Inflammatory macrophage (primary cell): ENCODE data around the gene UTF1.

Source experiments
- DNase-seq, 2 donors: peaks; one replicate each; pipeline ENCODE4 v3.0.0-alpha.2; 2020 to 2022

Gene UTF1

DNA sequence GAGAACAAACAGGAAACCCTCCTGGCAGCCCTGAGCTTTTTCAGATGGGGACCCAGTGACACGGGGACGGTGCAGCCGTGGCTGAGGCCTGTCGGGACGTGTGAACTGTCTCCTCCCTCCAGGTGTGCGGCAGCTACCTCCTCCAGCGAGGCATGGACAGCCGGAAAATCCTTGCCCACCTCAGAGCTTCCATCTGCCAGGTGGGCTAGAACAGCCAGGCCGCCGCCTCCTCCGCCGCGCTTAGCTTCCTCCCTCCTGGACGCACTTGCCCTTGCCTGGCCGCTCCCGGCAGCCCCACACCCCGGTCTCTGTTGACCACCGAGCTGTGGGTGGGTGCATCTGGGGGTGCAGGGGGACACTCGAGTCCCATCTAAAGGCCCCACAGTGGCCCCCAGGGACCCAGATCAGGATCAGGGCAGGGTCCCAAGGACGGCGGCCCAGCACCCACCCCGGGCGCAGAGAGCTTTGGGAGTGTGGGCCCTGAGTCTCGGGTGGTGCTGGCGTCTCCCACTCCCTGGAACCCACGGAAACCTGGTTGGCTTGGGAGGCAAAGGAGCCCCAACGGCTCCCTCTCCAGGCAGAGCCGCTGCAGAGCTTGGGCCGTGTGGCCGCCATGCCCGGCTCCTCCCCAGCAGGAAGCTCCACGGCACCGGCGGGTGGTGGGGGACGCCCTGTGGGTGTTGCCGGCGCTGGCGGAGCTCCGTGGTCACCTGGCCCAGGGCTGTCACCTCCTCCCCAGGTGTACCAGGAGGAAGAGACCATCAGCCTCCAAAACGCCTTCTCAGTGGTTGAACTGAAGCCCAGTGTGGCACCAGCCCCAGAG lies 32.9 kb upstream of the UTF1 start:
- DNase-seq, result no peak

DNA sequence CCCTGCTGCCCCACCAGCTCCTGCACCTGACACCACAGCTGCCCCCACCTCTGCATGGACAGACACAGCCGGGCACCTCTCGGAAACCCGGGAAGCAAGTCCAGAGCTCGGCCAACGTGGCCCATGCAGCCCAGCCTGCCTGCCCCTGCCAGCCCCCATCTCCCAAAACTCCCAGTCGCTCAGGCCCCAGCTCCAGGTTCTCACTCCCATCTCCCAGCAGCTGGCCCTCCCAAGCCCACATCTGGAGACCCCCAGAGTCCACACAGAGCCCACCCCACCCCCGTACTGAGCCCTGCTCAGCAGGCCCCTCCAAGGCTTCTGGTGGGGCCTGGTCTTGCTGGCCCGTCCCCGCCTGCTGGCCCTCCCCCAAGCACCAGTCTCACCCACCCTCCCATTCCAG lies 32.2 kb upstream of the UTF1 start:
- DNase-seq, result no peak

DNA sequence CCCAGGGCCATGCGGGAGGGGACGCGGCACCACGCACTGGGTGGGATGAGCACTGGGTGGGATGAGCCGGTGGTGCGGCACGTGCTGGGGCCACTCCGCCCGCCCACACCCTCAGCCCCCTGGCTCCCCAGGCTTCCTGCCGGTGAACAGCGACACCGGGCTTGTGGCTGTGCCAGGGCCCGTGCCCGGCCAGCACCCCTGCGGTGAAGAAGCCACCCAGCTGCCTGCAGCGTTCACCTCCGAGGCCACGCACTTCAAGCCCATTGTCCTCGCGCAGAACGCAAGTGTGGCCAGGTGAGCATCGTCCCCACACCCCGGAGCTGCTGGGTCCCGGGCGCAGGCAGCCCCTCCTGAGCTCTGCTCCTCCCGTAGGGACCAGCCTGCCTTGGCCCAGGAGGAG lies 31.8 kb upstream of the UTF1 start:
- DNase-seq, result no peak

DNA sequence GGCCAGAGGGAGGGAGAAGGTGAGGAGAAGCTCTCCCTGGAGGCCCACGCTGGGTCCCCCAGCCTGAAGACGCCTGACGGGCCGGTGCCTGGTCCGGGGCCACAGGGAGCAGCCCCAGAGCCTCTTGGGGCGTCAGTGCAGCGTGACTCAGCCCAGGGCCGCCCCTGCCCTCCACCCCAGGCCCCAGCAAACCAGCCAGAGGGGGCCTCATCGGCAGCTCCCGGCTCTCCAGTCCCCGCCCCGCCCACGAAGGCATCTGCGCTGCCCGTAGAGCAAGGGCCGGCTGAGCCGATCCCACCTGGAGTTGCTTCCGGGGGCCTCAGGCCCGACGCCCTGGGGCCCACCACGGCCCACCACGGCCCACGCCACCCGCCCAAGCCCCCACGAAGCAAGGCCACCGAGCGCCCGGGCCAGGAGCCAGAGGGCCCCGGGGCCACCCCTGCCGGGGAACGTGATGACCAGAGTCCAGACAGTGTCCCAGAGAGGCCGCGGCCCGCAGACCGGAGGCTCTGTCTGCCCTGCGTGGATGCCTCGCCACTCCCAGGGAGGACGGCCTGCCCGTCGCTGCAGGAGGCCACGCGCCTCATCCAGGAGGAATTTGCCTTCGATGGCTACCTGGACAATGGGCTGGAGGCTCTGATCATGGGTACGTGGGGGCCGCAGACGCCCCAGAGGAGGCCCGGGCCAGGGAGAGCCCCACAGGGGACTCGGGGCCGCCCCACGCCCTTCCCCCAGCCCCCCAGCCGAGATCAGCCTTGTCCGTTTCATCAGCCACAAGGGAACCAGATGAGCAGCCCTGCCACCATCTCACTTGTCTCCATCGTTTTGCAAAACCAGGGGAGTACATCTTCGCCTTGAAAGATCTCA lies 31.2 kb upstream of the UTF1 start:
- no peak for DNase-seq

DNA sequence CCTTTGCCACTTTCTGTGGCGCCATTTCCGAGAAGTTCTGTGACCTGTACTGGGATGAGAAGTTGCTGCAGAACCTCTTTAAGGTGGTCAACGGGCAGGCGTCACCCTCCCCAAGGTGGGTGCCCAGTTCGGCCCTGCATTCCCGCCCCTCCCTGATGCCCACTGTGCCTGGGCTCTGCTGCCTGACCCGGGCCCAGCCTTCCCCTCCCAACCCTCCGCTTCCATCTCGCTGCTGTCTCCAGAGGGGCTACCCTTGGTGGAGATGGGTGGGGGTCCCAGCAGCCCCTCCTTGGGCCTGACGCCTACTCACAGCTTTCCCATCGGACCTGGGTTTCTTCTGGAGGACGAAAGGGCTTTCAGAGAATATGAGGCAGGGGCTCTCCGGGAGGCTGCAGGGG lies 30.5 kb upstream of the UTF1 start:
- no peak for DNase-seq

DNA sequence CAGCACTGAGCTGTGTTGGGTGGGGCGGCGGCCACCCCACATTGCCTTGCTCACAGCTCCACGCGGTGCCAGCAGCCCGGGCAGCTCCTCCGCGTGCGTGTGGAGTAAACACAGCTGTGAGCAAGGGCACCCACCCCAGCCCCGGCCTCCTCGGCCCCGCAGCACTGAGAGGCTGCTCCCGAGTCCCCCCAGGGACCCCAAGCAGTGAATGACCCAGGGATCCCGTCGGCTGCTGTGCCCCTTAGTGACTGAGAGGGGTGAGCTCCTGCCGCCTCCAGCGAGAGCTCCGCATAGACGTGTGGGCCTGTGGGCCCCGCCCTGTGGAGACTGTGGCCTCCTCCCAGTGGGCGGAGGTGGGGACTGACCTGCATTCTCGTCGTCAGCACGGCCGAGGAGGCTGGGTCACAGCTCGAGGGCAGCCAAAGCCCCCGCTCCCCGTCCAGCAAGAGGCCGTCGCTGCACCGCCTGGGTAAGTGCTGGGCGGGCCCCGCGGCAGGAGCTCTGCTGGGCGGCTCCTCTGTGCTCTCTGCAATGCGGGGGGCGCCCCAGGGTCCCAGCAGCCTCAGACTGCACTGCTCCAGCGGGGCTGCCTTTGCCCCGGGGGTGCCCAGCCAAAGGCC lies 29.9 kb upstream of the UTF1 start:
- DNase-seq, result no peak

DNA sequence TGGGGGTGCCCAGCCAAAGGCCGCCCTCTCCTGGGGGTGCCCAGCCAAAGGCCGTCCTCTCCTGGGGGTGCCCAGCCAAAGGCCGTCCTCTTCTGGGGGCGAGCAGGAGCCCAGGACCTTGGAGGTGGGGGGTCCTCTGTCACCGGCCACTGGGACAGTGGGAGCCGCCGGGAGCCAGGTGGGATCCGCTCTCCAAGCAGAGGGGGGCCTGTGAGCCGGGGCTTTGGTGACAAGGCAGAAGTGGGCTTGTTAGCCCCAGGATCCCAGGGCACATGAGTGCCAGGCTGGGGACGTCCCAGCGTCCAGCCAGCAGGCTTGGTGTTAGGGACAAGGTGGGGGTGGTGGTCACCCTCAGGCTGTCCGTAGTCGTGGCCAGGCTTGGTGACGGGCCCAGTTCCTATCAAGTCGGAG lies 29.4 kb upstream of the UTF1 start:
- no peak for DNase-seq

DNA sequence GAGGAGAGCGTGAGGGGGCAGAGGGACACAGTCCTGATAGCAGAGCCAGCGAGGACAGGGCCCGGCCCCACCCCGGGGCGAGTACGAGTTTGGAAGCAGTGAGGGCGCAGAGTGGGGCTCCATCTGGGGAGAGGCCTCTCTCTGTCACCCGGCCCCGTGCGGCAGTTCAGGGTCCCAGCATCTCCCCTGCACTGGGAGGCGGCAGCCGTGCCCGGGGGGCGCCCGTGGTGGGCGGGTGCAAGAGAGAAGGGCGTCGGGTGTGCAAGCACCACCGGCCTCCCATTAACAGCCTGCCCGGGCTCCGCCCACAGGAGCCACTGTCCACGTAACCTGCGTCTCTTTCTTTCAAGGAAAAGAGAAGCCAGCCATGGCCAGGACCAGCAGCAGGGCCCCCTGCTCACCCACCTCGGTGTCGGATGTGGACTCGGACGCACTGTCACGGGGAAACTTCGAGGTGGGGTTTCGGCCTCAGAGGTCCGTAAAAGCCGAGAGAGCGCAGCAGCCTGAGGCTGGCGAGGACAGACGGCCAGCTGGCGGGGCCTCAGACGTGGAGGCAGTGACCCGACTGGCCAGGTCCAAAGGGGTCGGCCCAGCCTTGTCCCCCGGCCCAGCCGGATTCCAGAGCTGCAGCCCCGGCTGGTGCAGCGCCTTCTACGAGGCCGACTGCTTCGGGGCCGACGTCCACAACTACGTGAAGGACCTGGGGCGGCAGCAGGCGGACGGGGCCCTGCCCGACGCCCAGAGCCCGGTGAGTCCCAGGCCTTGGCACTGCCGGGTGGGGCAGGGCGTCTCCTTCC lies 28.7 kb upstream of the UTF1 start:
- DNase-seq, result no peak

DNA sequence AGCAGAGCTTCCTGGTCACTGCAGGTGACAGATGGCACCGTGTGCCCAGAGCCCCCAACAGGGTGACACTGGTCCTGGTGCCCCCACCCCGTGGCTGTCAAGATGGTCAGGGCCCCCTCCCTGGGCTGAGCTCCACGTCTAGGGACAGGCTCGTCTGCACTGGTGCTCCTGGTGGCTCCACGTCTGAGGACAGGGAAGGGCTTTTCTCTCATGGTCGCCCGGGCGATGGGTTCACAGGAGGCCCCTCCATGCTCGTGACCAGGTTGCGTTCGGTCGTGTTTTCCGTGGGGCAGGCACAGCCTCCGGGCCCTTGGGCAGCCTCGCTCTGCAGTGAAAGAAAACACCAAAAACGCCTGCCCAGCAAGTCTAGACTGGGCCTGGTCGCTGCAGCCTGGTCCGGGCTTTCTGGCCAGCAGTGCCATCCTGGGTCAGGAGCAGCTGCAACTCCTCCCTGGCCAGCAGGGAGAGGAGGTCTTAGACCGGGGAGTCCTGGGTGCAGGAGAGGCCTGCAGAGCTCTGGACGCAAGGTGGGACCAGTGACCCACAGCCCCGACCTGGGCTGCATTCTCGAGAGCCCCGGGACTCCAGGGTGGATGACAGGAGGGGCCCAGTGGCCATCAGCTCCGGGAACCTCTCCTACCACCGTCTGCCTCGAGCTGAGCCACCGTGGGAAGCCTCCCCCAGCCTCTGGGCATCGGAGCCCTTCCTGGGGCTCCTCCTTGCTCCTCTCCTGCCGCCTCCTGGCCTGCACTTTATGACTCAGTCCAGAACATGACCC lies 27.9 kb upstream of the UTF1 start:
- DNase-seq, result no peak

DNA sequence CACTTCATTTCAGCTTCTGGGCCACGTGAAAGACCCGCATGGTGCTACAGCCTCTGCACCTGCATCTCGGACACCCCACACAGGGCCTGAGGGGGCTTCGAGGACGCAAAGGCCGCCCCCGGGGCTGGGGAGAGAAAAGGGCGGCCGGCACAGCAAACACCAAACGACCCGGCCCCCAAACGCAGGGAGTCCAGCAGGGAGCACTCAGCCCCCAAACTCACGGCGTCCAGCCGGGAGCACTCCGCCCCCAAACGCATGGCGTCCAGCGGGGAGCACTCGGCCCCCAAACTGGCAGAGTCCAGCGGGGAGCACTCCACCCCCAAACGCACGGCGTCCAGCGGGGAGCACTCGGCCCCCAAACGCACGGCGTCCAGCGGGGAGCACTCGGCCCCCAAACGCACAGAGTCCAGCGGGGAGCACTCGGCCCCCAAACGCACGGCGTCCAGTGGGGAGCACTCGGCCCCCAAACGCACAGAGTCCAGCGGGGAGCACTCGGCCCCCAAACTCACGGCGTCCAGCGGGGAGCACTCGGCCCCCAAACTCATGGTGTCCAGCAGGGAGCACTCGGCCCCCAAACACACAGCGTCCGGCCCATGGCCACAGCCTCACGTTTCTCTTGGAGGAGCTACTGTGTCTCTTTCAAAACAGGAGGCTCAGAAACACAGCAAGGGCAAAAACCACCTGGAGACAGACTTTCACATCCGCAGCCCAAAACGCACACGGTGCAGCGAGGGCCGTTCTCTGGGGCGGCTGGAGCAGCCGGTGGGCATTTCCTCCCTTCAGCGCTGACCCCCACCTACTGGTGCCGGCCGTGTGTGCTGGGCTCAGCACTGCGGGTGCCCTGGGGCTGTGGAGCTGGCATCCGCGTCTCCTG lies 27.0 kb upstream of the UTF1 start:
- DNase-seq, result no peak

DNA sequence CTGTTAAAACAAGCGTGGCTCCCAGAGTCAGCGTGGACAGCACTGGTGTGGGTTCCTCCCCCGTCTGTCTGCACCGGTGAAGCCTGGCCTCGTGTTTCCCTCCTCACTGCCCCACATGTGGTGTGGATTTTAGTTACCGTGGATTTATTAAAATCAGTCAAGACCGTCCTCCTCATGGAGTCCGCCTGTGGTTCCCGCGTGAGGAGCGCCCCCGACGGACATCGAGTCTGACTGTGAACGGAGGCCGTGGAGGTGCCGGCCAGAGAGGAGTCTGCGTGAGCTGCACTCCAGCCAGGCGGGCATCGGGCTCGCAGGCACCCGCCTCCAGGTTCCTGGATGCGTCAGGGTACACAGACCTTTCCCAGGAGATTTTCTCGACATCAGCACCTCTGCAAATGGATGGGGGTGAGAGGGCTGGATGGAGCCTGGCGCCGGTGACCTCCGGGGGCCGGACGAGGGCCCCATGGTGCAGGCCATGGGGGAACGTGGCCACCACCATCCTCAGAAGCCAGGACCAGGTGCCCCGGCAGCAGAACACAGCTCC lies 26.3 kb upstream of the UTF1 start:
- no peak for DNase-seq

DNA sequence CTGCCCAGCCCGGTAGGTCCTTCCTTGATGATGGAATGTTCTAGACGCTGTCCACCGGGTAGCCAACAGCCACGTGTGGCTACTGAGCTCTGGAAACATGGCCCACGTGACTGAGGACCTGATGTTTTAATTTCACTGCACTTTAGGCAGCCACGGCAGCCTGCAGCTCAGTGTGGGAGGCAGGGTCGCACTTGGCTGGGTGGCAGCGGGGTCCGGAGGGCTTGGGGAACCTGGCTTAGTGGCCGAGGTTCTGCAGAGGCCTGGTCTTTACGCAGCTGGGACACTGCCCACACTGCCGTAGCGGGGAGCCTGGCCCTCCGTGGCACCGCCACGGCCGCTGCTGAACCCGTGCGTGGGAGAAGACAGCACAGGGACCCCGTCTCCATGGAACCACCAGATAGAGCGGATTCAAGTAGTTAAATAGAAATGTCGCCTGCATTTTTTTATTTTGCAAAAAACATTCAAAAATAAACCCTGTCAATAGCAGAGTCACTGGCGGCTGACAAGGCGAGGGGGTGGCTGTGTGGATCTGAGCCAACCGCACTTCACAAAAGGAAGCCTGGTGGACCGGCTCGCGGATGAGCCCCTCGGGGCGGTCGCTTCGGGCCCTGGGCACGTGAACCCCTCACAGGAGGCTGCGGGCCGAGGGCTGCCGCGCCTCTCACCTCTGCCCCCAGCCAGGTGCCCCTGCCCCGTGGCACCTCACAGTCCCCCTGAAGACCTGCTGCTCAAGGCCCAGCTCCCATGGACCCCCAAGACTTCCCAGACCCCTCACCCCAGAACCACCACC lies 25.6 kb upstream of the UTF1 start:
- DNase-seq, result no peak

DNA sequence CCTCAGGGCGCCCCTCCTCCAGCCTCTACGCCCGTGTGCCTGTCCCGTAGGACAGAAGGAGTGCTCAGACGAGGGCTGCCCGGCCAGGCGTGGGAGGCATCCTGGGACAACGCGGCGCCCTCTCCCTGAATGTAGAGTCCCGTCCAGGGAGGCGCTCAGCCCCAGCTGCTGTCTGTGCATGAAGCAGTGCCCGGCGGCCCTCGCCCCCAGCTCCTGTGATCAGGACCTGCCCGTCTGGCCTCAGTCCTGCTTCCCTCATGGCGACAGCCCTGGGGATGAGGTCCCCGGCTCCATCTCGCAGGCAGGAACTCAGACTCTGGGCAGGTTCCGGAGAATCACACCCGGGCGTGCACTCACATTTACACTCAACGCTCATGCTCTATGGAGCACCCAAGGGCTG lies 24.9 kb upstream of the UTF1 start:
- no peak for DNase-seq

DNA sequence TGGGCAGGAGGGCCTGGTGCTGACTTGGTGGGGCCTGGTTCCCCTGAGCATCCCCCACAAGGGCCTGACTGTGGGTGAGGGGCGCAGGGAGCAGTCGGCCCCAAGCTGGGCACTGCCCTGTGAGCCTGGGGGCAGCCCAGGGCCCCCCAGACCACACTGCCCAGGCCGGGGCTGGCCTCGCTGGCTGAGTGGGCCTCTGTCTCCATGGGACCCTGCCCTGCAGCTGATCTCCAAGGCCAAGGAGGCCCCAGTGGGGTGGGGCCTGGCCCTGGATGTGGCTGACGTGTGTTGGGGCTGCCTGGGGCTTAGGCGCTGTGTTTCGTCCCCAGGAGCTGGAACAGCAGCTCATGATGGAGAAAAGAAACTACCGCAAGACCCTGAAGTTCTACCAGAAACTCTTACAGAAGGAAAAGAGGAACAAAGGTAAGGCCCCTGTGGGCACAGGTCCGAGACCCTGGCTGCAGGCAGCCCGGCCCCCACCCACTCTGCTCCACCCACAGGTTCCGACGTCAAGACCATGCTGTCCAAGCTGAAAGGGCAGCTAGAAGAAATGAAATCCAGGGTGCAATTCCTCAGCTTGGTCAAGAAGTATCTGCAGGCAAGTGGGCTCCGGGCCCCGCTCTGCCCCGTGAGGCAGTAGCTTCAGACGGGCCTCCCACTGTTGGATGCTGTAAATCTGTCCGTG lies 23.5 kb upstream of the UTF1 start:
- no peak for DNase-seq

DNA sequence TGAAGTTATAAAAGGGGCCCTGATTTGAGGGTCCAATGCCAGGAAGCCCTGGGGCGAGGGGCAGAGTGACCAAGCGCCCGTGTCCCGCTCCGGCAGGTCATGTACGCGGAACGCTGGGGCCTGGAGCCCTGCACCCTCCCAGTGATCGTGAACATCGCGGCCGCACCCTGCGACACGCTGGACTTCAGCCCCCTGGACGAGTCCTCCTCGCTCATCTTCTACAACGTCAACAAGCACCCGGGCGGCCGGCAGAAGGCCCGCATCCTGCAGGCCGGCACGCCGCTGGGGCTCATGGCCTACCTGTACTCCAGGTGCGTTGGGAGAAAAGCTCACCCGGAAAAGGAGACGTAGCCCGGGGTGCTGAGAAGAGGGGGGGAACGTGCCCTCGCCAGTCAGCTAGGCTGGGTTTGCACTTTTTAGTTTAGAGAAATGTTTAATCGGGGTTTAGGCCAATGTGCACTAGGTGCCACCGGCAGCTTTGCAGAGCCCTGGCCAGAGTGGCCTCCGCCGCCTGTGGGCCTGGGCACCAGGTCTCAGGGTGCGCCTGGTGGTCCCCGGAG lies 22.9 kb upstream of the UTF1 start:
- no peak for DNase-seq

DNA sequence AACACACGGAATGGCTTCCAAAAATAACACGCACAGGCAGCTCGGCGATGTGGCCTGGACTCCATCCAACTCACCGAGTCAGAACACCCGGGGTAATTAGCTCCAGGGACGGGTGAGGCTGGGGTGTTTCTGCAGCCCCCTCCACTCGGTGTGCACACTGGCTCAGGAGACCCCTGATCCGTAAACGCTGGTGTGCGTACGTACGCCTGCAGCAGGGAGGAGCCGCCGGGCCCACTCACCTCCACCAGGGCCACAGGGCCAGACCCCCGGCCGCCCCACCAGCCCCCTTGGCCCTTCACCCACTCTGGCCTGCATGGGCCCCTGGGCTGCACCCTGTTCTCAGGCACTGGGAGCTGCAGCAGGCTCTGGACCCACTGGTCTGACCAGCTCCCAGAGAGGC lies 22.4 kb upstream of the UTF1 start:
- DNase-seq, result no peak

DNA sequence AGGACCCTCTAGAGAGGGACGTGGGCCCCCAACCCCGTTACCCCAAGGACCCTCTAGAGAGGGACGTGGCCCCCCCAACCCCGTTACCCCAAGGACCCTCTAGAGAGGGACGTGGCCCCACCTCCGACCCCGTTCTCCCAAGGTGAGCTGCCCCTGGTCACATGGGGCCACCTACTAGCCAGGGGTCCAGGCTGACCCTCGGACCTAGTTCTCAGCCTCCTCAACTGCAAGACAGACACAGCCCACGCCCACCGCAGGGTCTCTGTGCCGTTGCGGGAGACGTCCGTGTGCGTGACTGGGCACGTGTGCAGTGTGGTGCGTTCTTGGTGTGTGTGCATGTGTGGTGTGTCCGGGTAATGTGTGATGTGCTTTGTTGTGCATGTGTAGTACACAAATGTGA lies 21.6 kb upstream of the UTF1 start:
- no peak for DNase-seq

DNA sequence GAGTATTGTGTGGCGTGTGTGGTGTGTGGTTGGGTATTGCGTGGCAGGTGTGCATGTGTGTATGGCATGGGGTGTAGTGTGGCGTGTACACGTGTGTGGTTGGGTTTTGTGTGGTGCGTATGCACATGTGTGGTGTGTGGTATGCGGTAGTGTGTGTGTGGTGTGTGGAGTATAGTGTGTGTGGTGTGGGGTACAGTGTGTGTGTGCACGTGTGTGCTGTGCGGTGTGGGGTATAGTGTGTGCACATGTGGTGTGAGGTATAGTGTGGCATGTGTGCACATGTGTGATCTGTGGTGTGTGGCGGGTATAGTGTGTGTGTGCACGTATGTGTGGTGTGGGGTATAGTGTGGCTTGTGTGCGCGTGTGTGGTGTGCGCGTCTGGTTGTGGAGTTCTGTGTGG lies 20.9 kb upstream of the UTF1 start:
- no peak for DNase-seq

DNA sequence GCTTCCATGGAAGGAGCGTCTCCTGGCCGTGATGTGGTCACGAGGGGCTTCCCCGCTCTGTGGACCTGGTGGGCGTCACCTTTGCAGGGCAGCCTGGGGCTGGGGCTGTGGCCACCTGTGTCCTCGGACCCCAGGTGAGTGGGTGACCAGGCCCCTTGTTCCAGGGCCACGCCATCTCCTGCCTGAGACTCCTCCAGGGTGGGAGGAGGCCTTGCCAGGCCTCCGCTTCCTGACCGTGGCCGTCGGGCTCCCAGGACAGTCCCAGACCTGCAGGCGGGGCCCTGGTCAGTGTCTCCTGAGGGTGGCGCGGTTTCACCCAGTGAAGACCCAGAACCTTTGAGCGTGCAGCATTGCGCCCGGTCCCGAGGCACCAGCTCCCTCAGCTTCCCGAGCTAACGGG lies 20.4 kb upstream of the UTF1 start:
- no peak for DNase-seq
